Hematopoietic multipotent progenitor cell treated with erythropoietin and hydrocortisone succinate and interleukin-3 and kit ligand, for 8 days (in vitro differentiated cells): ENCODE results near the gene NXF3.
"Not testable (repeated sequence)": the region's sequence is repeated elsewhere in the genome, so short reads cannot be mapped to it uniquely, and the experiment has no call there.

Experiments
- DNase-seq: peaks from one replicate; pipeline ENCODE4 v3.0.0-alpha.2; 2015

NXF3 gene

DNA sequence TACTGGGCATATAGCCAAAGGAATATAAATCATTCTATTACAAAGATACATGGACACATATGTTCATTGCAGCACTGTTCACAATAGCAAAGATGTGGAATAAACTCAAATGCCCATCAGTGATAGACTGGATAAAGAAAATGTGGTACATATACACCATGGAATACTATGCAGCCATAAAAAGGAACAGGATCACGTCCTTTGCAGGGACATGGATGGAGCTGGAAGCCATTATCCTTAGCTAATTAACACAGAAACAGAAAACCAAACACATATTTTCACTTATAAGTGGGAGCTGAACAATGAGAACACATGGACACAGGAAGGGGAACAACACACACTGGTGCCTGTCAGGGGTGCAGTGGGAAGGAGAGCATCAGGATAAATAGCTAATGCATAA, 59.6 kb downstream of the NXF3 start:
- not testable (repeated sequence) for DNase-seq
